A673 (cell line): ENCODE results near the gene CENPA. TPM values are rescaled to one million over a fixed set of nuclear protein-coding genes. Genes with fewer than 3 reads are reported as not detected.

Experiments
- BruUV-seq: library from RNA; stranded (reverse); fragments of 400-500 nt; replicated peaks from 2 replicates; lab custom pipeline; 2021; lab: Mats Ljungman, UMichigan
- CTCF ChIA-PET: fragments of 300-600 bp; sonication (Branson Sonifier 250); formaldehyde crosslinking; loops from one replicate; lab custom pipeline; 2022; ENCODE audit warnings: antibody characterized with exemption; lab: Charles Lee
- POLR2A ChIA-PET: fragments of 300-600 bp; sonication (Branson Sonifier 250); formaldehyde crosslinking; loops from one replicate; lab custom pipeline; 2022; ENCODE audit warnings: antibody characterized with exemption; ENCODE audit not compliant: low non-redundant PET; lab: Charles Lee
- DNase-seq: peaks from one replicate; pipeline ENCODE4 v3.0.0-alpha.2; 2015; ENCODE audit warnings: low spot score
- H3K27ac ChIP-seq: fragments of 200-600 bp; sonication (generic); 2 replicates; pipeline ENCODE4 v1.5.1; 2016; ENCODE audit warnings: mixed run types, low read depth, mild to moderate bottlenecking, mixed read lengths, antibody characterized with exemption, low read length; ENCODE audit not compliant: poor library complexity, severe bottlenecking
- H3K27me3 ChIP-seq: fragments of 200-600 bp; sonication (generic); replicated peaks from 2 replicates; pipeline ENCODE4 v1.6.1; 2017; ENCODE audit warnings: mixed run types, low read depth, mild to moderate bottlenecking, mixed read lengths, antibody characterized with exemption, low read length; ENCODE audit not compliant: insufficient read depth, poor library complexity
- H3K36me3 ChIP-seq: fragments of 200-600 bp; sonication (generic); 2 replicates; pipeline ENCODE4 v1.6.1; 2016; ENCODE audit warnings: mixed run types, mild to moderate bottlenecking, mixed read lengths, antibody characterized with exemption, low read length; ENCODE audit not compliant: insufficient read depth, poor library complexity, severe bottlenecking
- H3K4me1 ChIP-seq: fragments of 200-600 bp; sonication (generic); 2 replicates; pipeline ENCODE4 v1.6.1; 2017; ENCODE audit warnings: mixed run types, mild to moderate bottlenecking, mixed read lengths, antibody characterized with exemption, low read length; ENCODE audit not compliant: insufficient read depth, poor library complexity, severe bottlenecking
- H3K4me3 ChIP-seq: fragments of 200-600 bp; sonication (generic); 2 replicates; pipeline ENCODE4 v1.5.1; 2016; ENCODE audit warnings: low read depth, mixed run types, mild to moderate bottlenecking, mixed read lengths, low read length; ENCODE audit not compliant: poor library complexity, severe bottlenecking
- H3K9me3 ChIP-seq: fragments of 200-600 bp; sonication (generic); 2 replicates; pipeline ENCODE4 v1.6.1; 2016; ENCODE audit warnings: mixed run types, low read depth, mild to moderate bottlenecking, mixed read lengths, antibody characterized with exemption, low read length; ENCODE audit not compliant: poor library complexity, severe bottlenecking
- EZH2 ChIP-seq: fragments of 200-600 bp; sonication (generic); IDR thresholded peaks from 2 replicates; pipeline ENCODE4 v1.6.1; 2017; ENCODE audit warnings: borderline replicate concordance, low read depth, mild to moderate bottlenecking, mixed read lengths, antibody characterized with exemption, low read length; ENCODE audit not compliant: poor library complexity, severe bottlenecking
- intact Hi-C: fragments of 100-400 bp; cut with micrococcal nuclease; formaldehyde crosslinking; loops from one replicate; pipeline ENCODE4 v1.10.0; 2022; ENCODE audit not compliant: unreplicated experiment
- total RNA-seq: library from RNA; stranded (reverse); gene quantifications from 2 replicates; pipeline ENCODE4 v1.2.3, GENCODE V29; 2021
- TF ChIP-seq, protein P1 (sequence below): fragments of 300-800, 200-600 bp; sonication (generic); conservative IDR thresholded peaks from 2 replicates; pipeline ENCODE4 v1.5.1; 2017; ENCODE audit warnings: low read depth, mild to moderate bottlenecking, antibody characterized with exemption, low read length, moderate library complexity, mixed read lengths

CENPA gene
- total RNA-seq, 1 experiment from 2014 or later = 59.2 TPM

DNA sequence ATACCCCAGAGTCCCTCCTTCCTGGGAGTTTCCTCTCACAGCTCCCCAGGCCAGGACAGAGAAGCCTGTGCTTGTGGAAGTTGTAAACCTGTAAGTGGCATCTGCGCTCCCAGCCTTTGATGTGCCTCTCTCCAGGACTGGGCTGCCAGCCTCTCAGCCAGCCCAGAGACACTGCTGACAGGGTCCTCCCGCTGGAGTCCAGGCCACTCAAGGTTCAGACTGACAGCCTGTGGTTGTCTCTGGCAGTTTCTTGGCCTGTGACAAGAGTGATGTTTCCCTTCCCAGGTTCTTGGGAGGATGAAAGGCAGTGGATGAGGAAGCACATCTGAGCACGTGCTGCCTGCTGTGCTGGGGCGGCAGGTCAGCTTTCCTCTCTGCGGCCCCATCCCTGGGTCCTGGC lies 18.7 kb upstream of the CENPA start:
- no peak overlapping the region for H3K4me3 ChIP-seq
- ChIA-PET CTCF (no interaction called here), POLR2A (no interaction called here)
- DNase-seq = no peak
- TF ChIP-seq EZH2 = no peak
- TF ChIP-seq, protein P1, sequence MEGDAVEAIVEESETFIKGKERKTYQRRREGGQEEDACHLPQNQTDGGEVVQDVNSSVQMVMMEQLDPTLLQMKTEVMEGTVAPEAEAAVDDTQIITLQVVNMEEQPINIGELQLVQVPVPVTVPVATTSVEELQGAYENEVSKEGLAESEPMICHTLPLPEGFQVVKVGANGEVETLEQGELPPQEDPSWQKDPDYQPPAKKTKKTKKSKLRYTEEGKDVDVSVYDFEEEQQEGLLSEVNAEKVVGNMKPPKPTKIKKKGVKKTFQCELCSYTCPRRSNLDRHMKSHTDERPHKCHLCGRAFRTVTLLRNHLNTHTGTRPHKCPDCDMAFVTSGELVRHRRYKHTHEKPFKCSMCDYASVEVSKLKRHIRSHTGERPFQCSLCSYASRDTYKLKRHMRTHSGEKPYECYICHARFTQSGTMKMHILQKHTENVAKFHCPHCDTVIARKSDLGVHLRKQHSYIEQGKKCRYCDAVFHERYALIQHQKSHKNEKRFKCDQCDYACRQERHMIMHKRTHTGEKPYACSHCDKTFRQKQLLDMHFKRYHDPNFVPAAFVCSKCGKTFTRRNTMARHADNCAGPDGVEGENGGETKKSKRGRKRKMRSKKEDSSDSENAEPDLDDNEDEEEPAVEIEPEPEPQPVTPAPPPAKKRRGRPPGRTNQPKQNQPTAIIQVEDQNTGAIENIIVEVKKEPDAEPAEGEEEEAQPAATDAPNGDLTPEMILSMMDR = no peak
- H3K36me3 ChIP-seq = no peaks in the 10 kb centered on the region
- intact Hi-C loops = no loop called here
- H3K27ac ChIP-seq = no peak overlapping the region
- no TSS peak for BruUV-seq
- H3K27me3 ChIP-seq = no peaks in the 10 kb centered on the region
- no peaks in the 10 kb centered on the region for H3K9me3 ChIP-seq
- H3K4me1 ChIP-seq = peaks cover 10% of the 10 kb centered on the region

DNA sequence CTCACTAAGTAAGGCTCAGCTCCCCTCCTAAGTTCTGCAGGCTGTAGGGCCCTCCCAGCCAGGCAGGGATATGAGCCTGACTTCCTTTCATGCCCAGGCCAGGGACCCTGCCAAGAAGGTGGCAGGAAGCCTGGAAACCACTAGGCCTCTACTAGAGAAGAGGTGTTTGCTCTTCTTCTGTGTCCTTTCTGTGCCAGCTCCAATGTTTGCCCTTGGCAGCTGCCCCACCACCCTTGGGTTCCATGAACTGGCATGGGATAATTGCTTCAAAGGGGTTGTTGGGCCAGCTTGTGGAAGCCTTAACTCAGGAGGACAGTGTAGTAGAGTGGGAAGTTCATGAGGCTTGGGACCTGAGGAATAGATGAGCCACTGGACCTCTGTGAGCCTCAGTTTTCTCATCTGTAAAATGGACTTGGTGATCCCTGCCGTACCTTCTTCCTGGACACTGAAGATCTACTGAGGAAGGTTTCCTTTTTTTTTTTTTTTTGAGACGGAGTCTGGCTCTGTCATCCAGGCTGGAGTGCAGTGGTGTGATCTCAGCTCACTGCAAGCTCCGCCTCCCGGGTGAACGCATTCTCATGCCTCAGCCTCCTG lies 17.9 kb upstream of the CENPA start:
- no peak overlapping the region for H3K4me3 ChIP-seq
- H3K27me3 ChIP-seq = no peaks in the 10 kb centered on the region
- intact Hi-C loops = no loop called here
- H3K36me3 ChIP-seq = no peaks in the 10 kb centered on the region
- TF ChIP-seq EZH2 = no peak
- TF ChIP-seq, protein P1 = no peak
- no TSS peak for BruUV-seq
- DNase-seq = no peak
- ChIA-PET CTCF (interaction anchor here (0.6 kb wide), 1 partner anchor 831 kb away, joined by 3 read pairs; no protein-coding TSS in a partner anchor), POLR2A (no interaction called here)
- H3K9me3 ChIP-seq = no peaks in the 10 kb centered on the region
- peaks cover 10% of the 10 kb centered on the region for H3K4me1 ChIP-seq
- H3K27ac ChIP-seq = no peak overlapping the region

DNA sequence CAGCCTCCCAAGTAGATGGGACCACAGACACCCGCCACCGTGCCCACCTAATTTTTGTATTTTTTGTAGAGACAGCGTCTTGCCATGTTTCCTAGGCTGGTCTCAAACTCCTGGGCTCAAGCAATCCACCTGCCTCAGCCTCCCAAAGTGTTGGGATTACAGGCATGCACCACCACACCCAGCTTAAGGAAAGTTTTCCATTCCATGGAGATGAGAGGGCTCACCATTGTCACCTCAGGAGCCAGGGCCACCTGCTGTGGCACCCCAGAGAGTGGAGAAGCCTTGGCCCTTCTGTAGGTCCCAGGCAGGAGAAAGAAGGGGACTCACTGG lies 17.1 kb upstream of the CENPA start:
- H3K4me3 ChIP-seq = no peak overlapping the region
- CTCF ChIA-PET = no interaction called here
- no peak for TF ChIP-seq EZH2
- TF ChIP-seq, protein P1 = no peak

More for the DNA sequence above, 17.1 kb upstream of the CENPA start:
- POLR2A ChIA-PET = no interaction called here
- Histone ChIP-seq H3K27ac (no peak overlapping the region), H3K9me3 (no peaks in the 10 kb centered on the region), H3K36me3 (no peaks in the 10 kb centered on the region), H3K27me3 (no peaks in the 10 kb centered on the region), H3K4me1 (peaks cover 10% of the 10 kb centered on the region)
- DNase-seq = no peak
- intact Hi-C loops = no loop called here
- no TSS peak for BruUV-seq
